ENCODE measurements around the gene APOOL.

Gene APOOL

DNA sequence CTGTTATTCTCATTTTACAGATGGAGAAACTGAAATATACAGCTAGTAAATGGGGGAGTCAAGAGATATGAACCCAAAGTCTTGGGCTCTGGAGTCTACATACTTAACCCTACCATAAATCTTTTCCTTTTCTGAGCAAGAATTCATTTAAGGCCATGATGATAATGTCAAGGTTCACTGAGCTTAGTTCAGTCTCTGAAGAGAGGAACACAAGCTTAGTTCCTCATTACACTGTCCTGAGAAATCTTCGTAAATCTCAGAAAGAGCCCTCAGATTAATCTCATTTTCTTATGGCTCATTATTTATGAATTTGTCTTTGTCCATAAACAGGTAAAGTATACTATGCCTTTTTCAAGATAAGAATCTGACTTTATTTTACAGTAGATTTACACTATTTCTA lies 135.7 kb downstream of the APOOL start:
- Histone ChIP-seq H3K9ac (ENCODE audit: low read depth, low read length) (no peak overlapping the region), H3K9me3 (replicated peaks; ENCODE audit: low read length) (no peaks in the 10 kb centered on the region), H3K4me3 (ENCODE audit: low read length) (no peak overlapping the region), H3K36me3 (ENCODE audit: insufficient read depth, low read length) (no peaks in the 10 kb centered on the region), H3K4me1 (ENCODE audit: control insufficient read depth, insufficient read depth, low read length) (no peaks in the 10 kb centered on the region), H3K27me3 (ENCODE audit: control insufficient read depth, insufficient read depth, low read length) (no peaks in the 10 kb centered on the region), H3K4me2 (ENCODE audit: low read length) (no peak overlapping the region)

DNA sequence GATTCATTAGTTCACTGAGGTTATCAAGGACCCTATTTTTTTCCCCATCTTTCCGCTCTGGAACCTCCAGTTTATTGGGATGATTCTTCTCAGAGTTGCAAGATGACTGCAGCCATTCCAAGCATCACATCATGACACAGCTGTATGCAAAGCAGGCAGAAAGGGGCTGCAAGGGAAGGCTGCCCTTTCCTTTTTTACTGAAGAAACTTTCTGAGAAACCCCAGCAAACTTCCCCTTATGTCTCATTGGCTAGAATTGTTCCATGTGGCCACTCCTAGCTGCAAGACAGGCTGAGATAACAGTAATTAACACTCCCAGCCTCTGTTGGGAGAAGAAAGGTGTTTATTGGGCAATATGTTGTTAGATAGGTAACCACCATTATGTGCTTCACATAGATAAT lies 137.3 kb downstream of the APOOL start:
- Histone ChIP-seq H3K4me2 (ENCODE audit: low read length) (no peak overlapping the region), H3K9me3 (replicated peaks; ENCODE audit: low read length) (no peaks in the 10 kb centered on the region)

More for the DNA sequence above, 137.3 kb downstream of the APOOL start:
- Histone ChIP-seq H3K4me3 (ENCODE audit: low read length) (no peak overlapping the region), H3K27me3 (ENCODE audit: control insufficient read depth, insufficient read depth, low read length) (no peaks in the 10 kb centered on the region), H3K4me1 (ENCODE audit: control insufficient read depth, insufficient read depth, low read length) (no peaks in the 10 kb centered on the region), H3K36me3 (ENCODE audit: insufficient read depth, low read length) (no peaks in the 10 kb centered on the region), H3K9ac (ENCODE audit: low read depth, low read length) (no peak overlapping the region)
